Measurements from ENCODE around the gene GPX4.

The GPX4 gene

DNA sequence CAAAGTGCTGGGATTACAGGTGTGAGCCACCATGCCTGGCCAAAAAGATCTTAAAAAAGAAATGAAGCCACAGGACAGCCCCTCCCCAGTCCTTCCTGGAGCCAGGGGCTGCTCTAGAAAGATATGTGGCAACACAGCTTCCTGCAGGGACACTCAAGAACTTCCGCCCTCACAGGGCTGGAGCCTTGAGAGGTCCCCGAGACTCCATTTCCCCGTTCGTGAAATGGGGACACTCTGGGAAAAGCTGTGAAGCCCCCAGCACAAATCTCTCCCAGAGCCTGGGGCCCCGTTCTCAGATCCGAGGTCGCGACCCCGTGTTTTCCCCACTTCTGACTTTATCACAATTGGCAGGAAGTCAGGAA is 2.5 kb upstream of the GPX4 start:
- H3K36me3 ChIP-seq = peaks cover 7 to 14% (median 12%) of the 10 kb centered on the region in 3 donors
- peak; percentile 72 to 84 for DNase-seq
- H3K4me1 ChIP-seq = peaks cover 7 to 70% (median 61%) of the 10 kb centered on the region in 4 donors
- H3K27ac ChIP-seq = peak overlapping the region; percentile 99 to 100
- H3K4me3 ChIP-seq = peak overlapping the region; percentile 17 to 33
- H3K9me3 ChIP-seq = peaks cover 0 to 7% (median 0%) of the 10 kb centered on the region in 3 donors
- no peaks in the 10 kb centered on the region for H3K27me3 ChIP-seq
- intact Hi-C loops (cut with DNase I; ENCODE audit: low total_unique reads) = loop anchor here (5.0 to 10.0 kb wide), 2 partner anchors 79 to 177 kb away; partner anchors contain the start of genes ARID3A, RNU6-2 and TMEM259
- TF ChIP-seq, protein P1, sequence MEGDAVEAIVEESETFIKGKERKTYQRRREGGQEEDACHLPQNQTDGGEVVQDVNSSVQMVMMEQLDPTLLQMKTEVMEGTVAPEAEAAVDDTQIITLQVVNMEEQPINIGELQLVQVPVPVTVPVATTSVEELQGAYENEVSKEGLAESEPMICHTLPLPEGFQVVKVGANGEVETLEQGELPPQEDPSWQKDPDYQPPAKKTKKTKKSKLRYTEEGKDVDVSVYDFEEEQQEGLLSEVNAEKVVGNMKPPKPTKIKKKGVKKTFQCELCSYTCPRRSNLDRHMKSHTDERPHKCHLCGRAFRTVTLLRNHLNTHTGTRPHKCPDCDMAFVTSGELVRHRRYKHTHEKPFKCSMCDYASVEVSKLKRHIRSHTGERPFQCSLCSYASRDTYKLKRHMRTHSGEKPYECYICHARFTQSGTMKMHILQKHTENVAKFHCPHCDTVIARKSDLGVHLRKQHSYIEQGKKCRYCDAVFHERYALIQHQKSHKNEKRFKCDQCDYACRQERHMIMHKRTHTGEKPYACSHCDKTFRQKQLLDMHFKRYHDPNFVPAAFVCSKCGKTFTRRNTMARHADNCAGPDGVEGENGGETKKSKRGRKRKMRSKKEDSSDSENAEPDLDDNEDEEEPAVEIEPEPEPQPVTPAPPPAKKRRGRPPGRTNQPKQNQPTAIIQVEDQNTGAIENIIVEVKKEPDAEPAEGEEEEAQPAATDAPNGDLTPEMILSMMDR (IDR thresholded peaks at IDR 0.05) = no peak

DNA sequence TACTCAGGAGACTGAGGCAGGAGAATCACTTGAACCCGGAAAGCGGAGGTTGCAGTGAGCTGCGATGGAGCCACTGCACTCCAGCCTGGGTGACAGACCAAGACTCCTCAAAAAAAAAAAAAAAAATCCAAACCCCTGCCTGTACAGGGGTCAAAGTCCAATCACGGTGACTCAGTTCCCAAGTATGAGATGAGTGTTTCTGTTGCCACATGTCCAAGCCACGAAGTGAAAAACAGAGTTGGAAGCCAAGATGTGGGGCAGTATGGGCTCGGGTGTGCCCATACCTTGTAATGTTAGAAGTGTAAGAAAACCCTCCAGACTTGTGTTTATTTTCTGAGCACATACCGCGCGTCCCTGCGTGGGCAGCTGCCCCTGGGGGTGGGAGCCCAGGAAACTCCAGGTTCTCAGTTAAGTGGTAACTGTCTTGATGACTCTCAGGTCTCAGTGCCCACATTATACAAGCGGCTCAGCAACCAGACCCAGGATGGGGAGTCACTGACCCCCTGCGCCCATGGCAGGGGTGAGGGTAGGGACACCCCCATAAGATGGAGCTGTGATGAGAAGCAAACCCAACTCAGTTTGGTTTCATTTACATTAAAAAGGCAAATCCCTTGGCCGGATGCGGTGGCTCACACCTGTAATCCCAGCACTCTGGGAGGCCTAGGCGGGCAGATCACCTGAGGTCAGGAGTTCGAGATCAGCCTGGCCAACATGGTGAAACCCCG is 1.2 kb upstream of the GPX4 start:
- intact Hi-C loops (cut with DNase I; ENCODE audit: low total_unique reads) = loop anchor here (2.0 to 10.0 kb wide), 3 partner anchors 80 to 178 kb away; partner anchors contain the start of genes ARID3A, ATP5F1D, RNU6-2 and TMEM259
- H3K36me3 ChIP-seq = peaks cover 20 to 27% (median 24%) of the 10 kb centered on the region in 3 donors
- H3K27ac ChIP-seq = peak overlapping the region; percentile 99 to 100
- peak; percentile 85 to 91 for DNase-seq
- H3K4me3 ChIP-seq = peak overlapping the region; percentile 95 to 98
- no peaks in the 10 kb centered on the region for H3K27me3 ChIP-seq
- TF ChIP-seq, protein P1 (IDR thresholded peaks at IDR 0.05) = no peak
- H3K9me3 ChIP-seq = peaks cover 0 to 7% (median 0%) of the 10 kb centered on the region in 3 donors
- peaks cover 7 to 82% (median 69%) of the 10 kb centered on the region in 4 donors for H3K4me1 ChIP-seq

DNA sequence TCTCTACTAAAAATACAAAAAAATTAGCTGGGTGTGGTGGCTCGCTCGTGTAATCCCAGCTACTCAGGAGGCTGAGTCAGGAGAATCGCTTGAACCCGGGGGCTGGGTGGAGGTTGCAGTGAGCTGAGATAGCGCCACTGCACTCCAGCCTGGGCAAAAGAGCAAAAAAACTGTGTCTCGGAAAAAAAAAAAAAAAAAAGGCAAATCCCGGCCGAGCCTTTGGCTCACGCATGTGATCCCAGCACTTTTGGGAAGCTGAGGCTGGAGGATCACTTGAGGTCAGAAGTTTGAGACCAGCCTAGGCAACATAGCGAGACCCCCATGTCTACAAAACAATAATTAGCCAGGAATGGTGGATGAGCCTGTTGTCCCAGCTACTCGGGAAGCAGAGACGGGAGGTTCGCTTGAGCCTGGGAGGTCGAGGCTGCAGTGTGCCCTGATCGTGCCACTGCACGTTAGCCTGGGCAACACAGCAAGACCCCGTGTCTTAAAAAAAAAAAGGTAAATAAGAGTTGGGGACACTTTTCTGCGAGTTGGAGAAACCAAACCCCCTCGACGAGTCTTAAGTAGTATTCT is 574 bp upstream of the GPX4 start:
- H3K9me3 ChIP-seq = peaks cover 0 to 7% (median 0%) of the 10 kb centered on the region in 3 donors
- no peaks in the 10 kb centered on the region for H3K27me3 ChIP-seq
- H3K4me1 ChIP-seq = peaks cover 7 to 81% (median 69%) of the 10 kb centered on the region in 4 donors
- H3K36me3 ChIP-seq = peaks cover 20 to 33% (median 31%) of the 10 kb centered on the region in 3 donors
- peak overlapping the region; percentile 99 to 100 for H3K27ac ChIP-seq
- no peak for DNase-seq
- TF ChIP-seq, protein P1 (IDR thresholded peaks at IDR 0.05) = no peak
- peak overlapping the region; percentile 95 to 98 for H3K4me3 ChIP-seq
- intact Hi-C loops (cut with DNase I; ENCODE audit: low total_unique reads) = loop anchor here (2.0 to 10.0 kb wide), 3 partner anchors 81 to 178 kb away; partner anchors contain the start of genes ARID3A, ATP5F1D, RNU6-2 and TMEM259

DNA sequence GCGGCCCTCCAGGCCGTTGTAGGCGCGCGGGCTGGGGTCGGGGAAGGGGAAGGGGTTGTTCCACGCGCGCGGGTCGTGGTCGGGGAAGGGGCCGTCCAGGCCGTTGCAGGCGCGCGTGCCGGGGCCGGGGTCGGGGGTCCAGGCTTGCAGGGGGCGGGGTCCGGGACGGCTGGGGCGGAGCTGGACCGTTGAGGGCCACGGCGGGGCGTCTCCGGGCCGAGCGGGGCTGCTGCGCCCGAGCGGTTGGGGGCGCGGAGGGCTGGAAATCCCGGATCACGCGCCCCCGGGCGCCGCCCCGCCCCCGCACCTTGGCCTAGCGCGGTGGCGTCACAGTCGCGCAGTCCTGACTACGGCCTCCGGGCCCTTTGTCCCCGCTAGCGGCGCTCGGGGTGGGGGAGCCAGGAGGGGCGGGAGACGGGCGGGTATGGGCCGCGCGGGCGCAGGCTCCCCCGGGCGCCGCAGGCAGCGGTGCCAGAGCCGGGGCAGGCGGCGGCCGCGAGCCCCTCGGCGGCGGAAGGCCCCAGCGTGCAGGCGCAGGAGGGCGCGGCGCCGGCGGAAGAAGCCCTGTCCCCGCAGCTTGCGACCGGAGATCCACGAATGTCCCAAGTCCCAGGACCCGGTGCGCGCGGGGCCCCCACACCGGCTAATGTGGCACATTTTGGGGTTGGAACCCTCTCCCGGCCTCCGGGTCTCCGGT is 665 bp downstream of the GPX4 start:
- Histone ChIP-seq H3K27me3 (no peaks in the 10 kb centered on the region), H3K36me3 (peaks cover 30 to 46% (median 43%) of the 10 kb centered on the region in 3 donors), H3K27ac (peak overlapping the region; percentile 99 to 100), H3K4me3 (peak overlapping the region; percentile 95 to 98), H3K9me3 (peaks cover 0 to 7% (median 0%) of the 10 kb centered on the region in 3 donors), H3K4me1 (peaks cover 7 to 70% (median 57%) of the 10 kb centered on the region in 4 donors)
- intact Hi-C loops (cut with DNase I; ENCODE audit: low total_unique reads) = loop anchor here (5.0 to 10.0 kb wide), 2 partner anchors 82 to 180 kb away; partner anchors contain the start of genes ARID3A, RNU6-2 and TMEM259
- TF ChIP-seq, protein P1 (IDR thresholded peaks at IDR 0.05) = no peak
- peak; percentile 70 to 91 for DNase-seq

Data from tibial artery (tissue), 4 donors.